GM18526 (cell line): Measurements from ENCODE around the gene MAP4K4.

Experiments used
- POLR2A ChIP-seq: IDR thresholded peaks from 3 replicates; pipeline ENCODE4 v1.6.1; 2011; ENCODE audit not compliant: insufficient read length; ENCODE audit errors: extremely low read depth

Gene MAP4K4

DNA sequence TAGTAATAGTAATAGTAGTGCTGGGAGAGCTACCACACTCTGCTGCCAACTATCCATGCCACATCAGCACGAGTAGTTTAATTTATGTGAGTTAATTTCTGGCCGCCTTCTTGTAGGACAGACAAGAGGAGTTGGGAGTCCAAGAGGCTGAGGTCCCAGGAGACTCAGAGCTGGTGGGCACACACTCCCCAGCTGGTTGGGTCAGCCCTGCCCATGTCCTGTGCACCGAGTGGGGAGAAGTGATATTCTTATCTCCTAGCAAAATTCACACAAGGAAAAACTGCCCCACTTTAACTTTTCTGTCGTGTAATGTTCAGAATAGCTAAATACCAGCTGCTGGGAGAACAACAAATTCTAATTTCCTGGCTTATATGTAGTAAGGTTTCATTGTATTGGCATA lies 15.2 kb upstream of the MAP4K4 start:
- TF ChIP-seq POLR2A = no peak

DNA sequence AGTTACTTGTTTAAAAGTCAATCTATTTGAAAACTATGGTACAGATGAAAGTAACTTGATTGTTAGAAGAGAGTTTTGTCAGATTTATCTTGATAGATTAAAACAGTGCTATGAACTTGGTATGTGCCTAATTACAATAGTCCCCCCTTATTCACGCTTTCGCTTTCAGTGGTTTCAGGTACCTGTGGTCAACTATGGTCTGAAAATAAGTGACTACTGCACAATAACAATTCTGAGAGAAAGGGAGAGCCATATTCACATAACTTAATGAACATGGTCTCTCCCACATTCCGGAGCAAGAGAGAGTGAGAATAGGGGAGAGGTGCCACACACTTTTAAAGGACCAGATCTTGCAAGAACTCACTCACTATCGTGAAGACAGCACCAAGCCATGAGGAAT lies 13.2 kb upstream of the MAP4K4 start:
- no peak for TF ChIP-seq POLR2A

DNA sequence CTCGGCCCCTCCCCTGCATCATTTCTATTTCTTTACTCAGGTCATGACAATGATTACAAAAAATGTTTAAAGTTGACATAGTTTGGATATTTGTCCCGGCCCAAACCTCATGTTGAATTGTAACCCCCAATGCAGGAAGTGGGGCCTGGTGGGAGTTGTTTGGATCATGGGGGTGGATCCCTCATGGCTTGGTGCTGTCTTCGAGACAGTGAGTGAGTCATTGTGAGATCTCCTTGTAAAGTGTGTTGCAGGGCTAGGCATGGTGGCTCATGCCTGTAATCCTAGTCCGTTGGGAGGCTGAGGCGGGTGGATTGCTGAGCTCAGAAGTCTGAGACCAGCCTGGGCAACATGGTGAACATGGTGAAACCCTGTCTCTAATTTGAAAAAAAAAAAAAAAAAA lies 9.2 kb upstream of the MAP4K4 start:
- TF ChIP-seq POLR2A = no peak

DNA sequence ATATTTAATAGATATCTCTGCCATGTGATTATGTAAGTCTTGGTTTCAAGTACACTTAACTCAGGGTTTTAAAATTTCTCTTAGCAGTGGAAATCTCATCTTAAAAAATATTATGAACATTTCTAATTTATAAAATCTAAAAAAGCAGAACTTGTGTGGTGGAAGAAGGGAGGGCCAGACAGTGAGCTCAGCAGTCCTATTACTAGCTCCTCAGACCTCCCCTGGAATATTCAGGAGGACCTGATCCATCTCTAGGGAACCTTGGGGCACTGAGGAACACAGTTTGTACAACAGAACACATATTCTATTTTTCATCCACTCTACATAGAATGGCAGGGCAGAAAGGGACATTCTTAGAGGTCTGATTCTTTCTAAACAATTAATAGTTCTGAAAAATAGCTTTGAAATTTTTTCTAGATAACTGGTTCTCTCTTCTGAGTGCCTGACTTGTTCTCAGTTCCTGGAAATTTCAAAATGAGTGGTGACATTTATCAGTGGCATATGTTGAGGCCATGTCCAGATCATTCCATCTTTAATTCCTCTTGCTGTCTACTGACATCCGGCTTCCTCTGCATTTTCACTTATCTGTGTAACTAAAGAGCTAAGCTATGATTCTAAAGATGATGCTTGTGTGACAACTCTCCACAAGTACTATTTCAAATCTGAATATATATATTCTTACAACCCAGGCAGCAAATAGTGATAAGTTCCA lies 8.2 kb upstream of the MAP4K4 start:
- TF ChIP-seq POLR2A = no peak

DNA sequence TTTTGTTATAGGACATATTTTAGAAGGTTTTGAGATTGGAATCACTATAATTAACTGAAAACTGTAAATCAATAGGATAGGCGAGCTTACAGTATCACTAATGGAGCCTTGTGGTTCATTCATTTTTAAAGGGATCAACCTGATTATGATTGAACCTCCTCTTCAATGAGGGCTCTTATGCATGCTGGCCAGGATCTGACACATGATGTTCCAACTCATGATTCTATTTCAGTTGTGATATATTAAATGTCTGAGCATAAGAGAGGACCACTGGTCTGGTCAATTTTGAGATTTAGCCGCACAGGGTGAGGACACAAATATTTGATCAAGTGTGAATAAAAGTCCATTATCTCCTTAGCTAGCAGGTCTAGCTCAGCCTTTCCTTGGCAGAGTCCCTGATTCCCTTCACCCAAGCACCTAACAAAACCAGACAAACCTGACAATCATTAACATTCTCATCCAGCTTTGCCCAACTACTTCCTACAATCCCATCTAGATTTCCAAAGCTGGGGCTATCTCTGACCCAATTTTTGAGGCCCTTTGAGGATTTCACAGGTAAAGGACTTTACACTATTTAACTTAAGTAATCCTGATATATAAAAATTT lies 6.9 kb upstream of the MAP4K4 start:
- no peak for TF ChIP-seq POLR2A

DNA sequence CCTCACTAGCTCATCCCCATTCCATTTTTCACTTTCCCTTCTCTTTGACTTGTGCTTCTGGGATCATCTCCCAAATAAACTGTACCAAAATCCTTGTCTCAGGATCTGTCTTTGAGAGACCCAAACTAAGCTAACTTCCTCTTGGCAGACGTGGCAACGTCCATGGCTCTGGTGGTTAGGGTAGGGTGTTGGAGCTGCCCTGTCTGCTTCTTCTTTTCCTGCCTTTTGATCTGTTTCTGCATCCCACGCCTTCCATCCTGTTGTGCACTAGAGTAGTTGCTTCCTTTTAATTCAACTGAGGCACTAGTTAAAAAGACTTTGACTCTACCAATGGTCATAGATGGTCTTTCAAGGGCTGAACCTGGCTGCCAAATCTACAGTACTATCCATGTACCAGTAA lies 5.5 kb upstream of the MAP4K4 start:
- no peak for TF ChIP-seq POLR2A

DNA sequence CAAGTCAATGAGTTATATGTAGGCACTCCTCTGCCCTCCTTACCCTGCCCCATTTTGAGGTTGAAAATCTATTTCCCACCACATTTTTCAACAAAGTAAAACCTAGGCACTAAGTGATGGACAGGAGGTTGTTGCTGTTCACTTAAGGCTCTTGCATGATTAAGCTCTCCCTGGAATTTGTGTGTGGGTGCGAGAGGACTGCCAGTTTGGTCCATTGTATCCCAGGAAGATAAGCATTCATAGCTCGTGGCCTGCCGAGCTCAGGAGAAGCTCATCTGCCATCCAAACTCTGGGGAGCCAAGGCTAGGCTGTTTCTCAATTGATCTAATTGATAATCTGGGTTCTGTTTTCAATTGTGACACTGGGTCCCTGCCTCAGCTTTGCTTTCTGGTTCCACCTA lies 4.7 kb upstream of the MAP4K4 start:
- TF ChIP-seq POLR2A = no peak

DNA sequence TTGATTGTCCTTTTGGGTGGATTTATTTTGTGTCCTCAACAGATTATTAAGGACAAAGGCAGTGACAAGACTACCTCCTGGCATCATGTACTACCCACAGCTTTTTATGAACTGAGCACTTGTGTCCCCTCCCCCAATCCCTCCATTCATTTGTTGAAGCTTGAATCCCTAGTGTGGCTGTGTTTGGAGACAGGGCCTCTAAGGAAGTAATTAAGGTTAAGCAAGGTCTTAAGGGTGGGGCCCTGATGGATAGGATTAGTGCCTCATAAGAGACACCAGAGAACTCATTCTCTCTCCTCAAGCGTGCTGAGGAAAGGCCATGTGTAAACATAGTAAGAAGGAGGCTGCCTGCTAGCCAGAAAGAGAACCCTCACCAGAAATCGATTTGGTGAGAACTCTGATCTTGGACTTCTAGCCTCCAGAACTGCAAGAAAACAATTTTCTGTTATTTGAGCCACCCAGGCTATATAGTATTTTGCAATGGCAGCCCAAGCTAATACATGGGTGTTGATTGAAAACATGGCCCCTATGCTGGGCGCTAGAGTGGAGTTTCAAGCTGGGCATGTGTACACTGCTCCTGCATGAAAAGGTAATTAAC lies 3.4 kb upstream of the MAP4K4 start:
- TF ChIP-seq POLR2A = no peak

DNA sequence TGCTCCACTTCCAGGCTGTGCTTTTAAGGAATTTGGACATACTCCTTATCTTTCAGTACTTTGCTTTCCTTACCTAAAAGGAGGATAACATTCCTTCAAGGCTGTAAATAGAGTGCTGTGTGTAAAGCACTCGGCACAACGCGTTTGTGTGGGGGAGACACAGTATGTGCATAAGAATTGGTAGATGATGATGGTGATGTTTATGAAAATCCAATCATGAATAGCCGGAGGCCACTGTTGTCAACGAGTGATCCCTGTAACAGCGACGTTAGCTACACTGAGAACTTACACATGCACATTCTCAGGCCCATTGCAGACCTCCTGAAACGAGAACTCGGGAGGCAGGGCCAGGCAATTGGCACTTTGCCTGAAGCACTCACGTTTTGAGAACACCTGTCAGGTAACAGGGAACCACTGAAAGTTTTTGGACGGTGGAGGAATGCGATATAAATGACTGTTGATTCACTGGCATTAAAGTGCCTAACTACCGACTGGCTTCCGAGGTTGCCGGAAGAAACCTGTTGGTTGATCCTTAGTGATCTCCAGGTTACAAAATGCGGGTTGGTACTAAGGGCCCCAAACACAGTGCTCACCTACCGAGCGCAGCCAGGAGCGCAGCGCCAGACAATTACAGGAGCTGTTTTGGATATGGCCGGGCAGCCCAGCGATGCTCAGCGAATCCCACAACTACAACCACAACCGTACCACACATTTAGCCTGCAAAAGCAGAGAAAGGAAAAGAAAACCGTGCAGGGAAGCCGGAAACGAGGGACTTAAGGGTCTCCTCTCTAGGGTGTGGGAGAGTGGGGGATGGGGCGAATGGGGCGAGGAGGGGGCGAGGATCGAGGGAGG lies 1.0 kb upstream of the MAP4K4 start:
- no peak for TF ChIP-seq POLR2A

DNA sequence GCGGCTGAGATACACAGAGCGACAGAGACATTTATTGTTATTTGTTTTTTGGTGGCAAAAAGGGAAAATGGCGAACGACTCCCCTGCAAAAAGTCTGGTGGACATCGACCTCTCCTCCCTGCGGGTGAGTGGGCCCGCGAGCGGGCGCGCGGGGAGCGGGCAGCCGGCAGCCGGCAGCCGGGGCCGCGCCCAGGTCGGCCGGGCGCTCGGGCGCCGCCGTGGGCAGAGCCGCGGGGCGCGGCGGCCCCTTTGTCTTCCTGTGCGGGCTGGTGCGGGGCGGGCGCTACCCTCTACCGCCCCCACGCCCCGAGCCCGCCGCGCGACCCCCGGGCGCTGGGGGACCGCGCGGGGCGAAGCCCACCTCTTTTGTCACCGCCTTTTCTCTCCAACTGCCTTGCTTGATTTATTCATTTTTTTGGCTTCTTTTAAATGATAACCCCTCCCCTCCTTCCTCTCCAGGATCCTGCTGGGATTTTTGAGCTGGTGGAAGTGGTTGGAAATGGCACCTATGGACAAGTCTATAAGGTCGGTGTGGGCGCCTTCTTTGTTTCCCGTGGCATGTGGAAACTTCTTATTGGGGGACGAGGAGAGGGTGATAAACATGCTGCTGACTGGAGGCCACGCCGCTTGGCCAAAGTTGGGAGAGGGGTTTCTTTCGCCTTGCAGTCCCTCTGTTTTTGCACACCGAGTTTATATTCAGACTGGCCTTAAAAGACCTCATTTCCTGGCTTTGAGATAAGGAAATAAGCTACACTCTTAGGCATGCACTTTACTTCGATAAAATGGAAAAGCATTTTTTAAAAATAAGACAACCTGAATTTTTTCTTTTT lies 722 bp downstream of the MAP4K4 start:
- no peak for TF ChIP-seq POLR2A

DNA sequence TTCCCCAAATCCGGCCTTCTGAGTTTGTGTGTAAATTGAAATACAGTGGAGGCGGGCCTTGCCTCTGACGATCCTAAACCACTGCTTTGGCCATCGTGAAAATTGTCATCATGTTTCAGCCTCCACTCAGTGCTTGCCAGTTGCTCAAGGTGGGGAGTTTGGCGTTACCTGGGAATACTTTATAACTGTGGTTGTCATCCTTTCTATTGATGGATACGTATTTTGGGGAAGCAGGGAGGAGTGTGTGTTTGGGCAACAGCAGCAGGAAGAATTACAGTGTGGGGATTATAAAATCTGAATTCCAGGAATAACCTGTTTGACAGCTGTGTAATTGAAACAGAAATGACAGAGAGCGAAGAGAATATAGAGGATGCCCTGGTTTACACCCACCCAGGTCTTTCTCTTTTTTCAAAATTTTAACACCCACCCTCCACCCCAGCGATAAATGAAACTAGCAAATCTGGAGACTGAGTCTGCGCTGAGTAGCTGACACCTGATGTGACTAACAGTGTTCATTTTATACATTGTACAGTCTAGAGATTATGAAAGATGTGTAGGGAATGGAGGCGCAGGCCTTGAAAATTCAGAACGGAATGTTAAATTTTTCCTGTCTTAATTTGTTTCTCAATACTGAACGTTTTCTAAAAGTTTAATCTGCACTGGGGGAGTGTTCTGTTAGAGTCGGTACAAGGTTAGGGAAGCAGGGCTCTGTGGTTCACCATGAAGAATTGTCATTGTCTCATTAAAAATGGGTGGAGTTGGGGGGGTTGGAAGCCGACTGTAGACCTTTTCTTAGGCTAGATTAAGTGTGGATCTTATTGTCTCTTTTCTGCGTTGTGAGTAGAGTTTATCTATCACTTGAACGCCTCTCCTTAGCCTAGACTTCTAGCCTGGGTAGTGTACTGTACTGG lies 1.6 kb downstream of the MAP4K4 start:
- no peak for TF ChIP-seq POLR2A

DNA sequence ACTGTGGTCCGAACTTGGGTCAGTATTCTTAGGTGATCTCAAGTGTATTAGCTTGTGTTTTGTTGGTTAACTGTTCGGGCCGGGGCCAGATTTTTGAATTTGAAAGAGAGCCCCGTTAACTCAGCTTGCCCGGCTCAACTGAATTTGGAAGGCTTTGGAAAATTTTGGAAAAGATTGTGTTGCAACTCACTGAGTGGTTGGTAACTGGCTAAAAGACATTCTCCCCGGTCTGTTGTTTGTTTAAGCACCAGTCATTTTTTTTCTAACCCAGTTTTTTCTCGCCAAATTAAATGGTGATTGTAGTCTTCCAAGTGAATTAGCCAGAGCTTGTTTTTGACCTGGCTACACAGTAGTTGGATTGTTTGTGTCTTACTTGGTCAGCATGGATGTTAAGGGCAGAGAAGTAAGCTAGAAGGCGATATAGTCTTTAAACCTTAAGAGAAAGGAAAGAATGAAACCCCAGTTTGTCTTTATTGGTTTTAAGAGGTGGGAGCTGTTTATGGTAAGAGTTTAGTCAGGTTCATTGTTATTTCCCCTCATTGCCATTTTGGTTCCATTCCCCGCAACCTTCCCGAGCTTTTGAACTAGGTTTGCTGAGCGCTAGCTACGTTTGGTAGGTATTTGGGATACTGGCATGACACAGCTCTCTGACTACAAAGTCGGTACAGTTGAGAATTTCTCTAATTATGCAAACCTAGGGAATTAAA lies 2.4 kb downstream of the MAP4K4 start:
- no peak for TF ChIP-seq POLR2A

DNA sequence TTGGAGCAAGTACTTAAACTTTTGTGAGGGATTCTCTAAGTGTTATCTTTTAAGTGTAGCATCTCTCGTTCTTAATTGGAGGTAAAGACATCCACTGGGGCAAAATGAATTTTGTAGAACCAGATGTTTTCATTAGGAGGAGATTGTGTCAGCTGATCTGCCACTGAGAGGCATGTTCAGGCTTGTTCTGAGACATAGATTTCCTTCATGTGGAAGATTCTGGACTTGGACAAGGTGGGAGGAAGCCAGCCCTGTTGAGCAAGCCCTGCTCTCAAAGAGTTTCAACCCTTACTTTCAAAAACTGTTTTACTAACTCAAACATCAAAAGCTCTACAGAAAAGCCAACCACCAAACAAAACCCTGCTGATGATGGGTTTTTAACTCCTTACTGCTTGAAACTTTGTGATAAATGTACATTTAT lies 6.5 kb downstream of the MAP4K4 start:
- TF ChIP-seq POLR2A = no peak
